ACHN (cell line): ENCODE data around the gene HBZ.
"Not testable (repeated sequence)": the region's sequence is repeated elsewhere in the genome, so short reads cannot be mapped to it uniquely, and the experiment has no call there.

Experiments
- DNase-seq: peaks from one replicate; pipeline ENCODE4 v3.0.0-alpha.2; 2015
- in situ Hi-C: cut with HindIII; loops from 2 replicates; pipeline ENCODE4 v1.10.0; 2017; ENCODE audit warnings: low sequenced_read_pairs, low pct_ligation_motif_present, low pct_unique_long_range_greater_than_20kb

HBZ gene

DNA sequence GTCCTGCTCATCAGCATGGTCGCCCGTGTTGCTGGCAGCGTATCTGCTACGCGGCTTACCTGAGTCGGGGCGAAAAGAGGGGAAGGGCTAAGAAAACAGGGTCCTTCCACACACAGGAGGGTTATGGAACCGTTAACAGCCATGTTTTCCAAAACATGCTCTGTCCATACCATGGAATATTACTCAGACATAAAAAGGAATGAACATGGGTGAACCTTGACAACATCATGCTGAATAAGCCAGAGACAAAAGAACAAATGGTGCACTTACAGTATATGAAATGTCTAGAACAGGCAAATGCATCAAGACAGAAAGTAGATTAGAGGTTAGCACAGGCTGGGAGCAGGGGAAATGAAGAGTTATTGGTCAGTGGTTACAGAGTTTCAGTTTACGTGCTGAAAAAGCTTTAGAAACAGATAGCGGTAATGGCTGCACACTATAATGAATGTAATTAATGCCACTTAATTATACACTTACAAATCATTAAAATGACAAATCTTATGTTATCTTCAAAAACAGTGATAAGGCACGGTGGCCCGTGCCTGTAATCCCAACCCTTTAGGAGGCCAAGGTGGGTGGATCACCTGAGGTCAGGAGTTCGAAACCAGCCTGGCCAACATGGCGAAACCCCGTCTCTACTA is 21.8 kb upstream of the HBZ start:
- in situ Hi-C loops = no loop called here
- no peak for DNase-seq

DNA sequence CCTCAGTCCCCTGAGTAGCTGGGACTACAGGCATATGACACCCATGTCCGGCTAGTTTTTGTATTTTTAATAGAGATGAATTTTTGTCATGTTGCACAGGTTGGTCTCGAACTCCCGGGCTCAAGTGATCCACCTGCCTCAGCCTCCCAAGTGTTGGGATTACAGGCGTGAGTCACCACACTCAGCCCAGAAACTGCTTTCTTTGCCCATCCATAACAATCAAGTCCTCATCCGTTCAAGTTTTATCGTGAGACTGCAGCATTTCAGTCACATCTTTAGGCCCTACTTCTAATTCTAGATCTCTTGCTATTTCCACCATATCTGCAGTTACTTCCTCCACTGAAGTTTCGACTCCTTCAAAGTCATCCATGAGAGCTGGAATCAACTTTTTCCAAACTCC is 20.3 kb upstream of the HBZ start:
- in situ Hi-C loops = no loop called here
- no peak for DNase-seq

DNA sequence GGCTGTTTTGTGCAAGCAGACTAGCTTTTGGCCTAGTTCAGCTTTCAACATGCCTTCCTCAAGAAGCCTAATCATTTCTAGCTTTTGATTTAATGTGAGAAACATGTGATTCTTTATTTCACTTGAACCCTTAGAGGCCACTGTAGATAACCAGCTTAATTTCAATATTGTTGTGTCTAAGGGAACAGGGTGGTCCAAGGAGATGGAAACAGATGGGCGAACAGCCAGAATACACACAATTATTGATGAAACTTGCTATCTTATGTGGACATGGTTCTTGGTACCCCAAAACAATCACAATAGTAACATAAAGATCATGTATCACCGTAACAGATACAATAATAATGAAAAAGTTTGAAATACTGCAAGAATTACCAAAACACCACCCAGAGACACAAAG is 18.7 kb upstream of the HBZ start:
- in situ Hi-C loops = no loop called here
- DNase-seq = no peak

DNA sequence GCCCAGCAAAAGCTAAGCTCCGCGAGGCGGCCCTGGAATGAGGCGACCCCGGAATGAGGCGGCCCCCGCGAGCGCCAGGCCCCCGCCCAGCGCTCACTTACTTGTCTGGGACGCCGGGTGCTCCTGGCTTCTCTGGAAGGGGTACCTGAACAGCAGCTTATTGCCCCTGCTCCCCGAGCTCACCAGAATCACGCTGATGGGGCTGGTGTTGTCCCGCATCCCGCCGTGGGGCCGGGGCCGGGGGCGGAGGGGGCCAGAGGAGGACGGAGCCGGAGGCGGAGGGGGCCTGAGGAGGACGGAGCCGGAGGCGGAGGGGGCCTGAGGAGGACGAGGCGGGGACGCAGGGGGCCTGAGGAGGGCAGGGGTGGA is 14.4 kb upstream of the HBZ start:
- in situ Hi-C loops = no loop called here

DNA sequence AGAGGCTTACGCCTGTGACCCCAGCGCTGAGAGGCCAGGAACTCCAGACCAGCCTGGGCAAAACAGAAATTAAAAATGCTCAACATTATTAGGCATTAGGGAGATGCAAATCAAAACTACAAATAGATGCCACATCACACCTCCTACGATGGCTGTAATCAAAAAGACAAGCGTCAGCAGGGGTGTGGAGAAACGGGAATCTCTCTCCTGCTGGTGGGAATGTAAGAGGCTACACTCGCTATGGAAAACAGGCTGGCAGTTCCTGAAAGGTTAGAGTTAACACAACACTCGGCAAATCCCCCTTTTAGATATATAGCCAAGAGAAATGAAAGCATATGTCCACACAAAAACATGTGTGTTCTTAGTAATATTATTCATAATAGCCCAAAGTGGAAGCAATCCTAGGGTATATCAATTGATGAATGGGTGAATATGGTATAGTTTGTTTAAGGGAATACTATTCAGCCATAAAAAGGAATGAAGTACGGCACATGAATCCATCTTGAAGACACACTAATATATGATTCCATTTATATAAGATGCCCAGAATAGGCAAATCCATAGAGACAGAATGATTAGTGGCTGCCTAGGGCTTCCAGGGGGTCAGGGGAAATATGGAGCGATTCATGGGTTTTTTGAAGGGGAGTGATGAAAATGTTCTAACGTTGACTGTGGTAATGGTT is 12.1 kb upstream of the HBZ start:
- DNase-seq = no peak
- in situ Hi-C loops = no loop called here

More for the DNA sequence above, 14.4 kb upstream of the HBZ start:
- peak; percentile 16 for DNase-seq

DNA sequence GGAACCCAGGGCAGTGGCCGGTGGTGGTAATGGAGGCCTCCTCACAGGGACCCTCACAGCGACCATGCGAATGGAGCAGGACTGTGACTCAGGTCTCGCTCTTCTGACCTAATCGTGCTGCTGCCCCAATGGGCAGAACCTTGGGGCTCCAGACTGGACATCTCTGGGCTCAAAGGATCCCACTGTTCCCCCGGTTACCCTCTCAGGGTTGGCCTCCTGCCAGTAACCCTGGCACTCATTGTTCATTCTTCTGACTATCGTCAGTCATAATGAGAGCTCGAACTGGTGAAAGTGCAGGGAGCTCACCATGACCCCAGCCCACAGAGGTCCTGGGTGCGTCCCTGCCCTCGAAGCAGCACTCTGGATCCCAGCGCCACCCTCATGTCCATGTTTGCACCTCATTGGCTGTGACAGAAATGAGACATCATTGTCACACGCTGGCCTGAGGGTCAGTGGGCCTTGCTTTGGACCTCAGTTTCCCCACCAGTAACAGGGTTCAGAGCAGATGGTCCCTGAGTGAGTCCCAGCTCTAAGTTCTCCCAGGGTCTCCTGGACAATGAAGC is 10.0 kb upstream of the HBZ start:
- in situ Hi-C loops = no loop called here
- DNase-seq = no peak

DNA sequence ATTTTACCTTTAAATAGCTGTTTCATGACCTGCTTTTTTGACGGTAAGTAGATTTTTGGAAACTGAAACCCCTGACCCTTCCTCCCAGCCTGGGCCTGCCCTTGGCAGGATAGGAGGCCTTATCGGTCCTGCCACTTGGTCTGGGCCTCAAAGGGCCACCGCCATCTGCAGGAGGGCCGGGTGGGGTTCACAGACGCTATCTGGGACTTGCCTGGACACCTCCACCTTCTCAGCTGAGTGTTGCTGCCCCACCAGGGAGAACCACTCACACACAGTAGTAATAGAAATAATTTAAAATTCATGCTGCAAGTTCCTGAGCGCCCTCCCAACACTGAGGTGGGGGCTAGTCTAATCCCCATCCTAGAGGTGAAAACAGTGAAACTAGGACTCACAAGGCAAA is 9.4 kb upstream of the HBZ start:
- no peak for DNase-seq
- in situ Hi-C loops = no loop called here

DNA sequence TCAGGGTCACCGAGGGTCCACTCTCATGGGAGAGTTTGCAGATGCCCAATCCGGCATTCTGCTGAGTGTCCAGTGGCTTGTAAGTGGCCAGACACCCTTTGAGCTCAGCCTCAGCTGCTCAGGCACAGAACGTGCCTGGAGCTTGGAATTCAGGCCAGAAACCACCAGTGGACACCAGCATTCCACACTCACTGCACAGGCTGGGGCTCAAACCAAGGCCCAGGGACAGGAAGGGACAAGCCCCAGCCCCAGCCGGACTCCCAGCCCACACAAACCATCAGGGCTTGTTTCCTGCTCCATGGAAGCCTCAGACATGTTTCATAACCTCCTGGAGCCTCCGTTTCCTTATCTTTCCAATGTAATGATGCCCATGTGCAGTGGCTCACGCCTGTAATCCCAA is 9.0 kb upstream of the HBZ start:
- DNase-seq = no peak
- in situ Hi-C loops = no loop called here

DNA sequence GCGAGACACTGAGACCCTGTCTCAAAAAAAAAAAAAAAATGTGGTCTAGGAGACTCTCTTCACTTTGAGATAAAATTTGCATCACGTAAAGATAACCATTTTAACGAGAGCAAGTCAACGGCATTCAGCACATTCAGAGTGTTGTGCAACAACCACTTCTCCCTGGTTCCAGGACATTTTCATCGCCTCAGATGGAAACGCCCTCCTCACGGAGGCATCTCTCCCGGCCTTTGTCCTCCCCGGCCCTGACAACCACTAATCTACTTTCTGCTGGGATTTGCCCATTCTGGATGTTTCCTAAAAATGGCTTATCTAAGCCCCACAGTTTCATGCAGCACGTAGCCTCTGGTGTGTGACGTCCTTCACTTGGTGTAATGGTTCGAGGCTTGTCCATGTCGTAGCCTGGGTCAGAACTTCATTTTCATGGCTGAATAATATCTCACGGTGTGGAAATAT is 7.6 kb upstream of the HBZ start:
- in situ Hi-C loops = no loop called here
- no peak for DNase-seq

DNA sequence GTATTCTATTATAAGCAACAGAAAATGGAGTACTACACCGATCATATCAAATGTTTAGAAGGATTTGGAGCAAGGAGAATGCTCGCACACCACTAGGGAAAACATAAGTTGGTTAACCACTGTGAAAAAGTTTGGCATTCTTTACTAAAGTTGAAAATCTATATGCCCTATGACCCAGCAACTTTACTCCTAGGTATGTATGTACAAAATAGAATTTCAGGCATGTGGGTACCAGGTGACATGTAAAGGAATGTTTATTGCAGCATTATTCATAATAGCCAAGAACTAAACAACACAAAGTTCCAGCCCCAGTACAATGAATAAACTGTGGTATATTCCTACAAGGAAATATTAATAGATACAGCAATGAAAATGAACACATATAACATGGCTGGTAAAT is 5.8 kb upstream of the HBZ start:
- in situ Hi-C loops = no loop called here

DNA sequence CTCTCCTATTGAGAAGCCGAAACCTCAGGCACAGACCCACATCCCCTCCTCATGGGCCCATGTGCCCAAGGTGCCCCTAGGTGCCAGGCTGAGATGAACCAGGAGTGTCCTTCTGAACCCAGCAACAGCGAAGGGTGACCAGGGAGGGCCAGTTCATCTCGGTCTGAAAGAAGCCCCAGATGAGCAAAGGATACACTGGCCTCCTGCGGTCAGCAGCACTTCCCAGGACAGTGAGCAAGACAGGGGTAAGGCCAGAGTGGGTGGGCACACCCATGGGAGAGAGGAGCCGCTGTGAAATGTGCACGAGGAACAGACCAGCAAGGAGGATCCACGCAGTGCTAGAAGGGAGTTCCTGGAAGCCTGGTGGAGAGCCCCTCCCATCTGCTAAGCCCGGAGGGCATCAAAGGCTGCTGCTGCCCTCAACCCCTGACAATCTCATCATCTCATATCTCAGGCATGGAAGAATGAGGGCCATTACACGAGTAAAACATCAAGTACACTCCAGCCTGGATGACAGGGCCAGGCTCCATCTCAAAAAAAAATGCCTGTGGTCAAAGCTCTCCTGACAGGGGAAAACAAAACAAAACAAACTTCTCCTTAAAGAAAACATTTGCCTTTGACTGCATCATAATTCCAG is 3.3 kb upstream of the HBZ start:
- DNase-seq = no peak
- in situ Hi-C loops = no loop called here

More for the DNA sequence above, 5.8 kb upstream of the HBZ start:
- no peak for DNase-seq

DNA sequence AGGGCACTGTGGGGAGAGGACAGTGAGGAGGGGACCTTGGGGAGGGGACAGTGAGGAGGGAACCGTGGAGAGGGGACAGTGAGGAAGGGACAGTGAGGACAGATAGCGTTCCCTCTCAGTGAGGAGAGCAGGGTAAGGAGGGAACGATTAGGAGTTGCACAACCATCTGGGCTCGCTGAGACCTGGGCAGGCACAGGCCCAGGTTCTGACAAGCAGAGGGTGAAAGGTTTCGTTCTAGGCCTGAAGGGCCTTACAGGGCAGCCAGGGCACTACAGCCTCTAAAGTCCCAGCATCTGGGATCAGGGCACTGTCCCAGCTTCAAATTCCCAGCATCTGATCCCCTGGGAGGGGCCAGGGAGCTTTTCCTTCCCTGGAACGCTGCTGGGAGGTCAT is 681 bp downstream of the HBZ start:
- DNase-seq, in situ Hi-C loops: not testable (repeated sequence)

DNA sequence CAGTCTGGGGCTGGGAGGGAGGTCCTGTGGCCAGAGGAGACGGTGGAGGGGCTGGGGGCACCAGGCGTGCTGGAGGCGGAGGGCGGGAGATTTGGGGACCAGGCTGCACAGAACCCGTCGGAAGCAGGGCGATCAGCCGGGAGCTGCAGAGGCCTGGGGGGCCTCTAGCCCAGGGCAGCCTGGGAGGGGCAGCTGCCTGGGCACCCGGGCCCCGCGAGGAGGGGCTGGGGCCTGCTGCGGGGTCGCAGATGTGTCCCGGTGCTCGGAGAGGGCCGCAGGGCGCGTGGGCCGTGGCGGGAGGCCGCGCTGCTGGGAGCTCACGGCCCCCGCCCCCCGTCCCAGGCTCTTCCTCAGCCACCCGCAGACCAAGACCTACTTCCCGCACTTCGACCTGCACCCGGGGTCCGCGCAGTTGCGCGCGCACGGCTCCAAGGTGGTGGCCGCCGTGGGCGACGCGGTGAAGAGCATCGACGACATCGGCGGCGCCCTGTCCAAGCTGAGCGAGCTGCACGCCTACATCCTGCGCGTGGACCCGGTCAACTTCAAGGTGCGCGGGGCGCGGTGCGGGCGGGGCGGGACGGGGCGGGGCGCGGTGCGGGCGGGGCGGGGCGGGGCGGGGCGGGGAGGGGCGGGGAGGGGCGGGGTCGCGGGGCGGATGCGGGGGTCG is 1.2 kb downstream of the HBZ start:
- DNase-seq, in situ Hi-C loops: not testable (repeated sequence)

DNA sequence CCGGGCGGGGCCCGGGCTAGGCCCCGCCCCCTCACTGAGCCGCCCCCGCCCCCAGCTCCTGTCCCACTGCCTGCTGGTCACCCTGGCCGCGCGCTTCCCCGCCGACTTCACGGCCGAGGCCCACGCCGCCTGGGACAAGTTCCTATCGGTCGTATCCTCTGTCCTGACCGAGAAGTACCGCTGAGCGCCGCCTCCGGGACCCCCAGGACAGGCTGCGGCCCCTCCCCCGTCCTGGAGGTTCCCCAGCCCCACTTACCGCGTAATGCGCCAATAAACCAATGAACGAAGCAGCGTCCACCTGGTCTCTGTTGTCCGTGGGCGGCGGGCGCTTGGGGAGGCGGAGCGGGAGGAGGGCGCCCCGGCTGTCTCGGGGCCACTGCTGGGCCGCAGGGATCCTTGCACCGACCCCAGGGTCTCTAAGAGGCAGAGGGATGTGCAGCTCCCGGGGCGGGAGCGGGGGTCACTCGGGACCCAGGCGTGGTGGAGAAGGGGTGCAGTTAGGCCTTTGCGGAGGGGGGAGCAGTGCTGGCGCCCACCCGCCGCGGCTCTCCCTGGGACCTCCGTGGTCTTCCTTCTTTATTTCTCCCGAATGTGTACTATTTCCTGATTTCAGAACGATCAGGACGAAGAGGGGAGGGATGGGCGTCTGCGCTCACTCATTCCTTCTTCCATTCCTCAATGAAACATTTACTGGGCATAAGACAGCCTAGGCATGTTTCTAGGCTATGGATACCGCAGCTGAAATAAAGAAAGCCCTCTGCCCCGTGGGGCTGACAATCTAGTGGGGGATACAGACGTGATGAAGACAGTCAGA is 2.0 kb downstream of the HBZ start:
- peak; percentile 52 for DNase-seq
- in situ Hi-C loops = no loop called here

DNA sequence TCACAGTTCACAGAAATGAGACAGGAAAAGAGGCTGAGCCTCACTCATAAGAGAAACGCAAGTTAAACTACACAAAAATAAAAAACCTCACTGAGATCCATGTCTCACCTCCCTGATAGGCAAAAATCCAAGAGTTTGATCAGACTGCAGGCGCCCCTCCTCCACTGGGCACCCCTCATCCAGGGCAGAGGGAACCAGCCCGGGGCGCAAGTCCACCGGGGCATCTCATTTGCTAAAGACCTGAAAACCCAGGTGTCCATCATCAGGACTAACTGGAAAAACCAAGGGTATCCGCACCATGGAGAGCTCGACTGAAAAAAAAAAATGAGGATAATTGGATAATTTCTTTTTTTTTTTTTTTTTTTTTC is 2.6 kb downstream of the HBZ start:
- in situ Hi-C loops = no loop called here
- no peak for DNase-seq

DNA sequence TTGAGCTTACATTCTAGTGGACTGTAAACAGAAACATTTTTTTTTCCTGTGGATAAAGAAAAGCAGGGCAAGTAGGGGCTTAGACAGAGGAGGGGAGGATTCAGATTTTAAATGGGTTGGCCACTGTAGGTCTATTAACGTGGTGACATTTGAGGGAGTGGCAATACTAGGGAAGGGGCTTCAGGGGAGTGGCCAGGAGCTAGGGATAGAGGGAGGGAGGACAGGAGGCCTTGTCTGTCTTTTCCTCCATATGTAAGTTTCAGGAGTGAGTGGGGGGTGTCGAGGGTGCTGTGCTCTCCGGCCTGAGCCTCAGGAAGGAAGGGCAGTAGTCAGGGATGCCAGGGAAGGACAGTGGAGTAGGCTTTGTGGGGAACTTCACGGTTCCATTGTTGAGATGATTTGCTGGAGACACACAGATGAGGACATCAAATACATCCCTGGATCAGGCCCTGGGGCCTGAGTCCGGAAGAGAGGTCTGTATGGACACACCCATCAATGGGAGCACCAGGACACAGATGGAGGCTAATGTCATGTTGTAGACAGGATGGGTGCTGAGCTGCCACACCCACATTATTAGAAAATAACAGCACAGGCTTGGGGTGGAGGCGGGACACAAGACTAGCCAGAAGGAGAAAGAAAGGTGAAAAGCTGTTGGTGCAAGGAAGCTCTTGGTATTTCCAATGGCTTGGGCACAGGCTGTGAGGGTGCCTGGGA is 6.8 kb downstream of the HBZ start:
- in situ Hi-C loops = no loop called here
- no peak for DNase-seq

DNA sequence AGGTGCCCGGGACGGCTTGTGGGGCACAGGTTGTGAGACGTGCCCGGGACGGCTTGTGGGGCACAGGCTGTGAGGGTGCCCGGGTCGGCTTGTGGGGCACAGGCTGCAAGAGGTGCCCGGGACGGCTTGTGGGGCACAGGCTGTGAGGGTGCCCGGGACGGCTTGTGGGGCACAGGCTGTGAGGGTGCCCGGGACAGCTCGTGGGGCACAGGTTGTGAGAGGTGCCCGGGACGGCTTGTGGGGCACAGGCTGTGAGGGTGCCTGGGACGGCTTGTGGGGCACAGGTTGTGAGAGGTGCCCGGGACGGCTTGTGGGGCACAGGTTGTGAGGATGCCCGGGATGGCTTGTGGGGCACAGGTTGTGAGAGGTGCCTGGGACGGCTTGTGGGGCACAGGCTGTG is 7.8 kb downstream of the HBZ start:
- DNase-seq, in situ Hi-C loops: not testable (repeated sequence)

DNA sequence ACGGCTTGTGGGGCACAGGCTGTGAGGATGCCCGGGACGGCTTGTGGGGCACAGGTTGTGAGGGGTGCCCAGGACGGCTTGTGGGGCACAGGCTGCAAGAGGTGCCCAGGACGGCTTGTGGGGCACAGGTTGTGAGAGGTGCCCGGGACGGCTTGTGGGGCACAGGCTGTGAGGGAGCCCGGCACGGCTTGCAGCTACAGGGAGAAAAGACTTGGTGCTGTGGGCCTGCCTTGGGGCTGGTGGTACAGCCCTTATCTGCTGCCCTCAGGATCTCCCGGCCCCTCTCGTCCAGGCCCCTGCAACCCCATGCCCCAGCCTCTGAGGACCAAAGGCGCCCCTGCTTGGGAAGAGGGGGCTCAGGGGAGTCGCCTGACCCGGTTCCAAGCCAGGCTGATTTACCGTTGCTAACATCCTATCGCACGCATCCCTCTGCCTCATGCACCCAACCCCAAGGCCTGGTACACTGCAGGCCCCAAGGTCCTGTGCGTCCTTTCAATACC is 8.3 kb downstream of the HBZ start:
- in situ Hi-C loops = no loop called here
- no peak for DNase-seq
